Caco-2 (cell line): ENCODE measurements around the gene GSK3A. TPM values are rescaled to one million over a fixed set of nuclear protein-coding genes. Genes with fewer than 3 reads are reported as not detected.

Experiments used
- BruUV-seq: library from RNA; stranded (reverse); fragments of 400-500 nt; replicated peaks from 2 replicates; lab custom pipeline; 2021; lab: Mats Ljungman, UMichigan
- CTCF ChIA-PET: fragments of 300-600 bp; sonication (Branson Sonifier 250); formaldehyde crosslinking; loops from one replicate; lab custom pipeline; 2022; ENCODE audit warnings: antibody characterized with exemption; lab: Charles Lee
- POLR2A ChIA-PET: fragments of 300-600 bp; sonication (Branson Sonifier 250); formaldehyde crosslinking; loops from one replicate; lab custom pipeline; 2022; ENCODE audit warnings: antibody characterized with exemption; lab: Charles Lee
- DNase-seq, 2 experiments: peaks; one replicate each; pipeline versions ENCODE4 v3.0.0 to v3.0.0-alpha.2; 2020 to 2022
- H3K27me3 ChIP-seq: replicated peaks from 2 replicates; pipeline ENCODE4 v1.6.0; 2011; ENCODE audit warnings: low read length; ENCODE audit not compliant: control insufficient read depth, insufficient read depth
- H3K36me3 ChIP-seq: 2 replicates; pipeline ENCODE4 v1.5.1; 2011; ENCODE audit warnings: low read length; ENCODE audit not compliant: control insufficient read depth, insufficient read depth
- H3K4me1 ChIP-seq: fragments of 250-450 bp; sonication (Bioruptor Pico); 2 replicates; pipeline ENCODE4 v1.5.1; 2020; ENCODE audit warnings: mild to moderate bottlenecking
- H3K4me3 ChIP-seq: 2 replicates; pipeline ENCODE4 v1.5.1; 2011; ENCODE audit warnings: low read depth, mild to moderate bottlenecking, control low read depth, low read length
- H3K9me3 ChIP-seq: fragments of 250-450 bp; sonication (Bioruptor Pico); 2 replicates; pipeline ENCODE4 v1.5.1; 2020; ENCODE audit warnings: mild to moderate bottlenecking, moderate library complexity
- H3K27ac Mint-ChIP-seq: one replicate; pipeline ENCODE4 v1.8.0; 2022; ENCODE audit warnings: mixed read lengths; ENCODE audit not compliant: unreplicated experiment
- H3K27me3 Mint-ChIP-seq: one replicate; pipeline ENCODE4 v1.8.0; 2022; ENCODE audit warnings: mixed read lengths; ENCODE audit not compliant: insufficient read depth, unreplicated experiment
- H3K36me3 Mint-ChIP-seq: one replicate; pipeline ENCODE4 v1.8.0; 2022; ENCODE audit warnings: mild to moderate bottlenecking, mixed read lengths; ENCODE audit not compliant: insufficient read depth, unreplicated experiment
- H3K4me1 Mint-ChIP-seq: one replicate; pipeline ENCODE4 v1.8.0; 2022; ENCODE audit warnings: low read depth, mixed read lengths; ENCODE audit not compliant: unreplicated experiment
- H3K4me3 Mint-ChIP-seq: one replicate; pipeline ENCODE4 v1.8.0; 2022; ENCODE audit warnings: mild to moderate bottlenecking, moderate library complexity, mixed read lengths; ENCODE audit not compliant: unreplicated experiment
- H3K9me3 Mint-ChIP-seq: one replicate; pipeline ENCODE4 v1.8.0; 2022; ENCODE audit warnings: mixed read lengths; ENCODE audit not compliant: unreplicated experiment
- intact Hi-C: fragments of 100-400 bp; cut with micrococcal nuclease; formaldehyde crosslinking; loops from one replicate; pipeline ENCODE4 v1.10.0; 2022; ENCODE audit not compliant: unreplicated experiment
- total RNA-seq: library from RNA; stranded (reverse); gene quantifications from 2 replicates; pipeline ENCODE4 v1.2.3, GENCODE V29; 2022
- TF ChIP-seq, protein P1 (sequence below), 2 experiments: fragments of 200-600 bp in 1 of 2; IDR thresholded peaks; 1 replicate in 1 of 2; 2 replicates in 1 of 2; pipeline versions ENCODE4 v1.5.1 to v1.8.0; 2011 to 2022; ENCODE audit warnings: antibody characterized with exemption in 1 of 2, control low read depth in 1 of 2, inconsistent platforms in 1 of 2, low read depth in 1 of 2, low read length in 1 of 2, mild to moderate bottlenecking in 1 of 2, moderate library complexity in 1 of 2; ENCODE audit not compliant: insufficient read depth in 1 of 2, severe bottlenecking in 1 of 2, unreplicated experiment in 1 of 2

Gene GSK3A
- total RNA-seq, 1 experiment from 2014 or later = 59.6 TPM

DNA sequence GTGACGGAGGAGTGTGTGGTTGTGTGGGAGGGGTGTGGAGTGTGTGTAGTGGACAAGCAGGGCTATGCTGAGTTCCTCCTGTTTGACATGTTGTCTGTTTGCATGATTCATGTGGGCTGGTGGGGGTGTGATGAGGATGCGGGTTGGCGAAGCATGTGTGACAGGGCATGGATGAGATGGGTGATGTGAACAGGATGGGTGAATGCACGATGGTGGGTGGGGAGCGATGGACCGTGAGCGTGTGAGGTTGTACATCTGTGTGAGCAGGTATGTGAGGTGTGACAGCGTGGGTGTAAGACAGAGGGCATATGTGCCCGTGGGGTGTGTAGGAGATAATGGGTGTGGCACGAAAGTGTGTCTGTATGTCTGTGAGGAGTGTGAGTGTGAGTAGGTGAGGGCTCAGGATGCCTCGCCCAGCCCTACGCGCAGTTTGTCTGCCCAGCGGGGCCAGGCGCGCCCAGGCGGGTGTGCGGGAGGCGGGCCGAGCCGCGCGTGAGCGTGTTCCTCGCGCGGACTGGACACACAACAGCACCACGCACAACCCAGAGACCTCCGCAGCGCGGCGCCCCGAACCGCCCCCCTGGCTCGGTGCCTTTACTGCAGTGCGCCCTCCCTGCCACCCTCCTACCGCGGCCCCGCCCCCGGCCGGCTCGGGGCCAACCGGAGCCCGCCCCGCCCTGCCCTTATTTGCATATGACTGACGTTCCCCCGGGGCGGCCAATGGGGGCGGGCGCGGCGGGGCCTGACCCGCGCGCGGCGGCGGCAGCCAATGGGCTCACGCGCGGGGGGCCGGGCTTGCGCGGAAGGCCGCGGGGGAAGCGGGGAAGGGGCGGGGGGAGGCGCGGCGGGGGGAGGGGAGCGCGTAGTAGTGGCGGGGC lies 41.0 kb upstream of the GSK3A start:
- H3K36me3 ChIP-seq = no peaks in the 10 kb centered on the region
- TSS peak; percentile 55 for BruUV-seq
- peaks cover 40% of the 10 kb centered on the region for H3K4me1 ChIP-seq
- no peaks in the 10 kb centered on the region for H3K27me3 ChIP-seq
- intact Hi-C loops = loop anchor here (1.0 to 2.0 kb wide), 2 partner anchors 39 to 67 kb away; partner anchors contain the start of gene DEDD2
- TF ChIP-seq, protein P1, sequence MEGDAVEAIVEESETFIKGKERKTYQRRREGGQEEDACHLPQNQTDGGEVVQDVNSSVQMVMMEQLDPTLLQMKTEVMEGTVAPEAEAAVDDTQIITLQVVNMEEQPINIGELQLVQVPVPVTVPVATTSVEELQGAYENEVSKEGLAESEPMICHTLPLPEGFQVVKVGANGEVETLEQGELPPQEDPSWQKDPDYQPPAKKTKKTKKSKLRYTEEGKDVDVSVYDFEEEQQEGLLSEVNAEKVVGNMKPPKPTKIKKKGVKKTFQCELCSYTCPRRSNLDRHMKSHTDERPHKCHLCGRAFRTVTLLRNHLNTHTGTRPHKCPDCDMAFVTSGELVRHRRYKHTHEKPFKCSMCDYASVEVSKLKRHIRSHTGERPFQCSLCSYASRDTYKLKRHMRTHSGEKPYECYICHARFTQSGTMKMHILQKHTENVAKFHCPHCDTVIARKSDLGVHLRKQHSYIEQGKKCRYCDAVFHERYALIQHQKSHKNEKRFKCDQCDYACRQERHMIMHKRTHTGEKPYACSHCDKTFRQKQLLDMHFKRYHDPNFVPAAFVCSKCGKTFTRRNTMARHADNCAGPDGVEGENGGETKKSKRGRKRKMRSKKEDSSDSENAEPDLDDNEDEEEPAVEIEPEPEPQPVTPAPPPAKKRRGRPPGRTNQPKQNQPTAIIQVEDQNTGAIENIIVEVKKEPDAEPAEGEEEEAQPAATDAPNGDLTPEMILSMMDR (IDR thresholded peaks at IDR 0.05; ENCODE audit: insufficient read depth in 1 of 2, low read depth in 1 of 2, low read length in 1 of 2, severe bottlenecking in 1 of 2, unreplicated experiment in 1 of 2) = no peak
- DNase-seq = peak; percentile 95 to 98
- H3K9me3 Mint-ChIP-seq = no peaks in the 10 kb centered on the region
- peaks cover 29% of the 10 kb centered on the region for H3K4me1 Mint-ChIP-seq
- ChIA-PET POLR2A (no interaction called here), CTCF (interaction anchor here (0.6 kb wide), 1 partner anchor 113 kb away, joined by 3 read pairs; no protein-coding TSS in a partner anchor)
- H3K27ac Mint-ChIP-seq = no peak overlapping the region
- H3K4me3 ChIP-seq = peak overlapping the region; percentile 79
- no peak overlapping the region for H3K4me3 Mint-ChIP-seq
- no peaks in the 10 kb centered on the region for H3K9me3 ChIP-seq
- no peaks in the 10 kb centered on the region for H3K27me3 Mint-ChIP-seq
- peaks cover 30% of the 10 kb centered on the region for H3K36me3 Mint-ChIP-seq

DNA sequence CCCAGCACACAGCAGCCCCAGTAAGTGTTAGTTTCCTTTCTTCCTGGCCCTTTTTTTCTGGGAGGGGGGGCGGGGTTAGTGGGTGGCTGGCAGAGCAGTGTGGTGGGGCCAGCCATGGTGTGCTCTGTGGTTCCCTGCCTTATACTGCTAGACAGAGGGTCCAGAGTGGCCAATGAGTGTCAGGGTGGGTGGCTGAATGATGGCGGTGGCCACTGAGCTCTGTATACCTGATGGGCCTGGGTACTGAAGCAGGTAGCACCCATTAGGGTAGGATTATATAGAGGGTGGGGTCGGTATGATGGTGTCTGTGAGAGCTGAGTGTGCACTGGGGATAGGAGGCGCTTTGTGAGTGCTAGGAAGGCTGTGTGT lies 40.4 kb upstream of the GSK3A start:
- ChIA-PET CTCF (interaction anchor here (0.6 kb wide), 2 partner anchors 44 to 142 kb away, joined by 3 read pairs; no protein-coding TSS in a partner anchor), POLR2A (interaction anchor here (0.6 kb wide), 1 partner anchor 114 kb away, joined by 4 read pairs; no protein-coding TSS in a partner anchor)
- peaks cover 34% of the 10 kb centered on the region for H3K4me1 Mint-ChIP-seq
- peak overlapping the region; percentile 79 for H3K4me3 ChIP-seq
- BruUV-seq = no TSS peak
- H3K4me1 ChIP-seq = peaks cover 40% of the 10 kb centered on the region
- no peaks in the 10 kb centered on the region for H3K9me3 Mint-ChIP-seq
- no peak overlapping the region for H3K27ac Mint-ChIP-seq
- H3K4me3 Mint-ChIP-seq = no peak overlapping the region
- TF ChIP-seq, protein P1 (IDR thresholded peaks at IDR 0.05; ENCODE audit: insufficient read depth in 1 of 2, low read depth in 1 of 2, low read length in 1 of 2, severe bottlenecking in 1 of 2, unreplicated experiment in 1 of 2) = no peak
- intact Hi-C loops = loop anchor here (1.0 to 2.0 kb wide), 2 partner anchors 39 to 66 kb away; partner anchors contain the start of gene DEDD2
- peaks cover 30% of the 10 kb centered on the region for H3K36me3 Mint-ChIP-seq
- no peaks in the 10 kb centered on the region for H3K9me3 ChIP-seq
- H3K27me3 Mint-ChIP-seq = no peaks in the 10 kb centered on the region
- H3K36me3 ChIP-seq = no peaks in the 10 kb centered on the region
- H3K27me3 ChIP-seq = no peaks in the 10 kb centered on the region
- peak in 1 of 2 experiments; percentile 34 for DNase-seq
